GM21528 (cell line): ENCODE measurements around the gene GAGE12D.
"Not testable (repeated sequence)": the region's sequence is repeated elsewhere in the genome, so short reads cannot be mapped to it uniquely, and the experiment has no call there.

ENCODE experiments used
- ATAC-seq: cut with Tn5 transposase; IDR thresholded peaks from one replicate; pipeline ENCODE4 v1.9.1; 2021; ENCODE audit warnings: mild to moderate bottlenecking, moderate library complexity; ENCODE audit not compliant: unreplicated experiment, low FRiP score

GAGE12D gene, protein sequence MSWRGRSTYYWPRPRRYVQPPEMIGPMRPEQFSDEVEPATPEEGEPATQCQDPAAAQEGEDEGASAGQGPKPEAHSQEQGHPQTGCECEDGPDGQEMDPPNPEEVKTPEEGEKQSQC

DNA sequence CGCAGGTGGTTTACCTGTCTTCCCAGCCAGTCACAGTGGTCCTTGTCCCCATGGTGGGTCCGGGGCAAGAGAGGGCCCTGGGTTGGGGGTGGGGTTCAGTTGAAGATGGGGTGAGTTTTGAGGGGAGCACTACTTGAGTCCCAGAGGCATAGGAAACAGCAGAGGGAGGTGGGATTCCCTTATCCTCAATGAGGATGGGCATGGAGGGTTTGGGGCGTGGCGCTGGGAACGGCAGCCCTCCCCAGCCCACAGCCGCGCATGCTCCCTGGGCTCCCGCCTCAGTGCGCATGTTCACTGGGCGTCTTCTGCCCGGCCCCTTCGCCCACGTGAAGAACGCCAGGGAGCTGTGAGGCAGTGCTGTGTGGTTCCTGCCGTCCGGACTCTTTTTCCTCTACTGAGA lies at the start of gene GAGE12D:
TSS of gene GAGE12D (plus strand) at position 301 of the 400 bp plus-strand sequence. CDS start 1,155 bp downstream, outside the sequence.
- not testable (repeated sequence) for ATAC-seq

DNA sequence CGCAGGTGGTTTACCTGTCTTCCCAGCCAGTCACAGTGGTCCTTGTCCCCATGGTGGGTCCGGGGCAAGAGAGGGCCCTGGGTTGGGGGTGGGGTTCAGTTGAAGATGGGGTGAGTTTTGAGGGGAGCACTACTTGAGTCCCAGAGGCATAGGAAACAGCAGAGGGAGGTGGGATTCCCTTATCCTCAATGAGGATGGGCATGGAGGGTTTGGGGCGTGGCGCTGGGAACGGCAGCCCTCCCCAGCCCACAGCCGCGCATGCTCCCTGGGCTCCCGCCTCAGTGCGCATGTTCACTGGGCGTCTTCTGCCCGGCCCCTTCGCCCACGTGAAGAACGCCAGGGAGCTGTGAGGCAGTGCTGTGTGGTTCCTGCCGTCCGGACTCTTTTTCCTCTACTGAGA lies 9.7 kb upstream of the GAGE12D start, which contains the start of gene GAGE12C:
TSS of gene GAGE12C (plus strand) at position 301 of the 400 bp plus-strand sequence. CDS start 1,155 bp downstream, outside the sequence.
- not testable (repeated sequence) for ATAC-seq

DNA sequence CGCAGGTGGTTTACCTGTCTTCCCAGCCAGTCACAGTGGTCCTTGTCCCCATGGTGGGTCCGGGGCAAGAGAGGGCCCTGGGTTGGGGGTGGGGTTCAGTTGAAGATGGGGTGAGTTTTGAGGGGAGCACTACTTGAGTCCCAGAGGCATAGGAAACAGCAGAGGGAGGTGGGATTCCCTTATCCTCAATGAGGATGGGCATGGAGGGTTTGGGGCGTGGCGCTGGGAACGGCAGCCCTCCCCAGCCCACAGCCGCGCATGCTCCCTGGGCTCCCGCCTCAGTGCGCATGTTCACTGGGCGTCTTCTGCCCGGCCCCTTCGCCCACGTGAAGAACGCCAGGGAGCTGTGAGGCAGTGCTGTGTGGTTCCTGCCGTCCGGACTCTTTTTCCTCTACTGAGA lies 9.5 kb downstream of the GAGE12D start, which contains the start of gene GAGE12E:
TSS of gene GAGE12E (plus strand) at position 301 of the 400 bp plus-strand sequence. CDS start 1,155 bp downstream, outside the sequence.
- ATAC-seq = not testable (repeated sequence)

DNA sequence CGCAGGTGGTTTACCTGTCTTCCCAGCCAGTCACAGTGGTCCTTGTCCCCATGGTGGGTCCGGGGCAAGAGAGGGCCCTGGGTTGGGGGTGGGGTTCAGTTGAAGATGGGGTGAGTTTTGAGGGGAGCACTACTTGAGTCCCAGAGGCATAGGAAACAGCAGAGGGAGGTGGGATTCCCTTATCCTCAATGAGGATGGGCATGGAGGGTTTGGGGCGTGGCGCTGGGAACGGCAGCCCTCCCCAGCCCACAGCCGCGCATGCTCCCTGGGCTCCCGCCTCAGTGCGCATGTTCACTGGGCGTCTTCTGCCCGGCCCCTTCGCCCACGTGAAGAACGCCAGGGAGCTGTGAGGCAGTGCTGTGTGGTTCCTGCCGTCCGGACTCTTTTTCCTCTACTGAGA lies 19.0 kb downstream of the GAGE12D start, which contains the start of gene GAGE12F:
TSS of gene GAGE12F (plus strand) at position 301 of the 400 bp plus-strand sequence. CDS start 1,155 bp downstream, outside the sequence.
- ATAC-seq = not testable (repeated sequence)

DNA sequence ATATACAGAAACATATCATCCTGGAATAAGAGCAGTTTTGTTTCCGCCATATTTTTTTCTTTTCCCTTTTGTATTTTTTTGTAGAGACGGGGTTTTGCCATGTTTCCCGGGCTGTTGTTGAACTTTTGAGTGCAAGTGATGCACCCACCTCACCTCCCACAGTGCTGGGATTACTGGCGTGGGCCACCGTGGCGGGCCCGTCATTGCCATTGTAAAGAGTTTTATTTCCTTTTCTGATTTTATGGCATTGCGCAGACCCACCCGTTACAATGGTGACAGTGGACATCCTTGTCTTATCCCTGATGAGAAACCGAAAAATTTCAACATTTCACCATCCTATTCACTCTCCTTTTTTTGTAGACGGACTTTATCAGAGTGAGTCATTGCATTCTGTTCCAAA lies 27.2 kb downstream of the GAGE12D start:
- ATAC-seq = not testable (repeated sequence)

DNA sequence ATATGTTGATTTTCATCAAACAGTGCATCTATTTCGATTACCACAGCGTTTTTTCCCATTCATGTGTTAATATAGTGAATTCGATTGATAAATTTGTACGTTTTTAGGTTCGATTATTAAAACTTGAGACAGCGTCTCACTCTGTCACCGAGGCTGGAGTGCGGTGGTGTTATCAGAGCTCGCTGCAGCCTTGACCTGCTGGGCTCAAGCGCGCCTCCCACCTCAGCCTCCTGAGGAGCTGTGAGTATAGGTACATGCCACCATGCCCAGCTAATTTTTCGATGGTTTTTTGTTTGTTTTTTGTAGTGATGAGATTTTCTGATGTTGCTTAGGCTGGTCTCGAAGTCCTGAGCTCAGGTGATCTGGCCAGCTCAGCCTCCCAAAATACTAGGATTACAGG lies 27.6 kb downstream of the GAGE12D start:
- ATAC-seq = not testable (repeated sequence)

DNA sequence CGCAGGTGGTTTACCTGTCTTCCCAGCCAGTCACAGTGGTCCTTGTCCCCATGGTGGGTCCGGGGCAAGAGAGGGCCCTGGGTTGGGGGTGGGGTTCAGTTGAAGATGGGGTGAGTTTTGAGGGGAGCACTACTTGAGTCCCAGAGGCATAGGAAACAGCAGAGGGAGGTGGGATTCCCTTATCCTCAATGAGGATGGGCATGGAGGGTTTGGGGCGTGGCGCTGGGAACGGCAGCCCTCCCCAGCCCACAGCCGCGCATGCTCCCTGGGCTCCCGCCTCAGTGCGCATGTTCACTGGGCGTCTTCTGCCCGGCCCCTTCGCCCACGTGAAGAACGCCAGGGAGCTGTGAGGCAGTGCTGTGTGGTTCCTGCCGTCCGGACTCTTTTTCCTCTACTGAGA lies 28.6 kb downstream of the GAGE12D start, which contains the start of gene GAGE12G:
TSS of gene GAGE12G (plus strand) at position 301 of the 400 bp plus-strand sequence. CDS start 1,155 bp downstream, outside the sequence.
- ATAC-seq = not testable (repeated sequence)

DNA sequence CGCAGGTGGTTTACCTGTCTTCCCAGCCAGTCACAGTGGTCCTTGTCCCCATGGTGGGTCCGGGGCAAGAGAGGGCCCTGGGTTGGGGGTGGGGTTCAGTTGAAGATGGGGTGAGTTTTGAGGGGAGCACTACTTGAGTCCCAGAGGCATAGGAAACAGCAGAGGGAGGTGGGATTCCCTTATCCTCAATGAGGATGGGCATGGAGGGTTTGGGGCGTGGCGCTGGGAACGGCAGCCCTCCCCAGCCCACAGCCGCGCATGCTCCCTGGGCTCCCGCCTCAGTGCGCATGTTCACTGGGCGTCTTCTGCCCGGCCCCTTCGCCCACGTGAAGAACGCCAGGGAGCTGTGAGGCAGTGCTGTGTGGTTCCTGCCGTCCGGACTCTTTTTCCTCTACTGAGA lies 38.1 kb downstream of the GAGE12D start, which contains the start of gene GAGE12H:
TSS of gene GAGE12H (plus strand) at position 301 of the 400 bp plus-strand sequence. CDS start 1,155 bp downstream, outside the sequence.
- ATAC-seq = not testable (repeated sequence)

DNA sequence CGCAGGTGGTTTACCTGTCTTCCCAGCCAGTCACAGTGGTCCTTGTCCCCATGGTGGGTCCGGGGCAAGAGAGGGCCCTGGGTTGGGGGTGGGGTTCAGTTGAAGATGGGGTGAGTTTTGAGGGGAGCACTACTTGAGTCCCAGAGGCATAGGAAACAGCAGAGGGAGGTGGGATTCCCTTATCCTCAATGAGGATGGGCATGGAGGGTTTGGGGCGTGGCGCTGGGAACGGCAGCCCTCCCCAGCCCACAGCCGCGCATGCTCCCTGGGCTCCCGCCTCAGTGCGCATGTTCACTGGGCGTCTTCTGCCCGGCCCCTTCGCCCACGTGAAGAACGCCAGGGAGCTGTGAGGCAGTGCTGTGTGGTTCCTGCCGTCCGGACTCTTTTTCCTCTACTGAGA lies 47.7 kb downstream of the GAGE12D start, which contains the start of gene GAGE2A:
TSS of gene GAGE2A (plus strand) at position 301 of the 400 bp plus-strand sequence. CDS start 1,155 bp downstream, outside the sequence.
- ATAC-seq = not testable (repeated sequence)

DNA sequence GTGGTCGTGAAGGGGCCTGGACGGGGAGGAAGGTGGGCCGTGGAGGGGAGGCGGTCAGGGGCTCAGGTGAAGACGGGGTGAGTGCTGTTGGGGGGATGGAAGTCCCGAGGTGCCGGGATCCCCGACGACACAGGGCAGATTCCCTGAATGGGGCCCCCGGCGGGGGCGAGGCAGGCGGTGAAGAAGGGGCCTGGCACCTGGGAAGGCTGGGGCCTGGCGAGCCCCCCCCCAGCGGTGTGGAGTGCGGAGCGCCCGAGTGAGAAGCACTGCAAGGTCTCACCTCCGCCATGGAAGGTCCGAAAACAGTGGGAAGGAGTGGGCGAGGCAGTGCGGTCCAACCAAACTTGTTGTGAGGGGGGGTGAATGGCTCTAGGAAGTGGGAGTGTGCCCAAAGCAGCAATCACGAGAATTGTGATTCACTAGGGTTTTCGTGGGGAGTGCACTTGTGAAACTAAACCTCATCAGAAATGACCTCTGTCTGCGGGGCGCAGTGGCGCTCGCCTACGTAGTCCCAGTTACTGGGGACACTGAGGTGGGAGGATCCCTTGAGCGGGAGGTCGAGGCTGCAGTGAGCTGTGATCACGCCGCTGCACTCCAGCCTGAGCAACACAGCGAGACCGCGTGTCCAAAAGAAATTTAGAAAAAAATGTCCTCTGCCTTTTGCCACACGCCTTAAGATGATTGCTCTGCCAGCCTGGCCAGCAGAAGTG lies 48.4 kb downstream of the GAGE12D start:
- not testable (repeated sequence) for ATAC-seq

DNA sequence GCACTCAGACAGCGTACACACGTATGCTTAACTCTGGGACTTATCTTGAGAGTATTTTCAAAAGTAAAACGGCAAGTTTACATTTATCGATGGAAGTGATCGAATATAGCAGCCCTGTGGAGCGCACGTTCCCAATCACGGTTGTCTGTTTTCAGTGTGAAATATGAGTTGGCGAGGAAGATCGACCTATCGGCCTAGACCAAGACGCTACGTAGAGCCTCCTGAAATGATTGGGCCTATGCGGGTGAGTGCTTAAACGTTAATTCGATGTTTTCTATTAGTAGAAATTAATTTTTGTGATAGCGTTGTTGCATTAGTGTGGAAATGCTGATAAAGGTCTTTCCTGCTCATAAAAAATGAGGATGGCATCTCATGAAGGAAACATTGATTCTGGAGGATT lies 49.0 kb downstream of the GAGE12D start:
- ATAC-seq = not testable (repeated sequence)
